SW 1271 (cell line): ENCODE data around the gene RETREG1.
"Not testable (repeated sequence)": the region's sequence is repeated elsewhere in the genome, so short reads cannot be mapped to it uniquely, and the experiment has no call there.

ENCODE experiments used
- DNase-seq, 2 experiments: peaks; one replicate each; lab custom pipeline; 2025; lab: John Stamatoyannopoulos, UW

The RETREG1 gene

DNA sequence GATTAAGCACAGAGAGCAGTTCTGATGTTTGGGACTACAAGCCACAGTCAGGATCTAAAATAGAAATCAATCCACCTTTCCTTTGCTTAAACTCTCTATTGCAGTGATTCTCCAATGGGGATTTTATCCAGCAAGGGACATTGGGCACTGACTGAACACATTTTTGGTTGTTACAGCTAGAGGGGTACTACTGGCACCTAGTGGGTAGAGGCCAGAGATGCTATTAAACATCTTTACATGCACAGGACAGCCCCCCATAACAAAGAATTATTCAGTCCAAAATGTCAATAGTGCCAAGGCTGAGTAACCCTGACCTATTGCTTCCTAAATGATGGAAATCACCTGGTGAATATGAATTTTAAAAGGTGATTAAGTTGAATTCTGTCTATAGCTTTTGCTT lies 163.2 kb downstream of the RETREG1 start:
- DNase-seq, result no peak

DNA sequence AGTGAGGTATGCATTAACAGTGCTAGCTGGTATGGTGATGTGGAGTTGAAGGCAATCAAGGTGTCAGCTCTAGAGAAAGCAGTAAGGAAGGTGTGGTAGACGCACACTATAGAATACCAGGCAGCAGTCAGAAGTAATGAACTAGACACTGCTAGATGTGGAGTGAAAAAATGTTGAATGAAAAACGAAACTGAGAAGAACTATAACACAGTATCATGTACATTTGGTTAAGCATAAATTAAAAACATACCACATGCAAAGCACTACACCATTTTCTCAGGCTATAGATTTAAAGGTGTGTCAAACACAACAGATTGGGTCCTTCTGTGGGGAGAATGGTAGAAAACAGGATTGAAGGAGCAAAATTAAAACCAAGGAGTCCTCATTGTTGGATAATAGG lies 166.6 kb downstream of the RETREG1 start:
- DNase-seq, result no peak

GRCh38 chr5:16446993-16447392 lies 169.8 kb downstream of the RETREG1 start:
- no peak for DNase-seq

DNA sequence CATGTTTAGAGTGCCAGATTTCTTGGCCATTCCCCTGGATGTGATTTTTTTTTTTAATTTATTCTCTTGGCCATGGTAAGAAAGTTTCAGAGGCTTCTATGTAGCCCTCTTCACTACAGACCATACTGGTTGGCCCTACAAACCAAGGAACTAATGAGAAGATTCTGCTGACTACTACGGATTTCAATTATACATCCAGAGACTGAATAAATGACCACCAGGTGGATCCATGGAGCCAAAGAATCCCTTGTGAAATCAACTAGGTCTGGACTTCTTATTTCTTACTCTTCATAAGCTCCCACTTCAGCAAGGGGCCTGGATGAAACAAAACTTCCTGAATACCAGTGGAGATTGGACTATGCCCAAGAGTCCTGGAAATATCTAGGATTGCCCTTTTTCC lies 178.8 kb downstream of the RETREG1 start:
- no peak for DNase-seq

GRCh38 chr5:16436065-16436682 lies 180.6 kb downstream of the RETREG1 start:
- DNase-seq, result not testable (repeated sequence)

DNA sequence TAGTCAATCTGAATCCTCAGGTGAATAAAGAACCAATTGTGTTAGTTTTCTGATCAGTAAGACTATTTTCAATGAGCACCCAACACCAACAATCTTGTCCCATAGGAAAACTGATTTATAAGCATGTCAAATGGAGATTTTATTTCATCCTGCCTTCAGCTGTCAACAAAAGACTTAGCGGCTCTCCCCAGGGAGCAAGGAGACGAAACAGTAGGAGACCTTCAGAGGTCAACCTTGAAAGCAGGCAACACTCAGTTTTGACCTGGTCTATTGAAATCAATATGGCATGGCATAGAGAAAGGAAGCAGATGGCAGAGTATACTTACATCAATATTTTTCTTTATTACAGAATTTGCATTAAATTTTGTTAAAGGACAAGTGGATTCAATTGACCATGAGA lies 185.3 kb downstream of the RETREG1 start:
- no peak for DNase-seq

DNA sequence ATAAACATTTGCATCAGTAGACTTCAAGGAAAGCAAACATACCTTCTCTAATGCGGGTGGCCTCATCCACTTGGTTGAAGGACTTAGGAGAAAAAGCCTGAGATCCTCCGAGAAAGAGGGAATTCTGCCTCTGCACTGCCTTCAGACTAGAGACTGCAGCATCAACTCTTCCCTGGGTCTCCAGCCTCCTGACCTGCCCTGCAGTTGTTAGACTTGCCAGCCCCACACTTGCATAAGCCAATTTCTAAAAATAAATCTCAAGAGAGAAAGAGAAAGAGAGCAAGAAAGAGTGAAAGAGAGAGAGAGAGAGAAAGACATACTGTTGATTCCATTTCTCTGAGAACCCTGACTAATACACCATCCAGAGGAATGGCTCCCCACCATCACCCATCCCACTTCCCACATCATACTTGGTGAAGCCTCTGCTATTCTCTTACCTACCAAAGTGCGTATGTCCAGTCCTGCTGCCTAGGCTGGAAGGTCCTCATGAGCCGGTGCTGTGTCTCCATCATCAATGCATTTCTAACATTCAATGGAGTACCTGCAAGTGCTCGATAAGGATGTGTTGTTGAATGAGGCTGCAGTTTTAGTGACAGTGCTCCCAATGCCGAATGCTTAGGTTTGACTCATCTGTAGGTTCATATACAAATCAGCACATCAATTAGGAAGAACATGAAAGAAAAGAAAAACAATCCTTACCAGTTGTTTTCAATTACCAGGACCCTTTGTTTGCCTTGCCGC lies 186.3 kb downstream of the RETREG1 start:
- DNase-seq, result no peak

- DNase-seq, result no peak
Measured at GRCh38 chr5:16428359-16428758, 188.4 kb downstream of the RETREG1 start.

DNA sequence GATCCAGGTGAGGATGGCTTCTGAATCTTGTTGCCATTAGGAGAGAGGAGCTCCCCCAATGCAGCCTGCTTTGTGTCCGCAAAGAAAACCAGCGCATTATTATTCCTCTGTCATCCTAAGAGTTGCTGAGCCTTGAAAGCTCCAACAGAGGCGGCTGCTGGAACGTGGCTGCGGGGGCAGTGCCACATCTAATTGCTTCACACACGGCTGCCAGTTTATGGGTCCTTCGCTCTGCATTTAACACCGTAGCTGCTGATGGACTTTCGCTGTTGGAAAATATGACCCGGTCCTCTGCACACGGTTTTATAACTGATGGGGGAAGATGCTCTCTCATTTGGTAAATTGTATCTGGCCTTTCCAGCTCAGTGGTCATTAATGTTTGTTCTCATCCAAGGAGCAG lies 189.2 kb downstream of the RETREG1 start:
- no peak for DNase-seq
